HG02798 (cell line): ENCODE results near the gene ADD3.
A peak's percentile ranks its signal among the peaks of the same experiment; 100 is the strongest.
"Not testable (repeated sequence)": the region's sequence is repeated elsewhere in the genome, so short reads cannot be mapped to it uniquely, and the experiment has no call there.

Source experiments
- ATAC-seq: cut with Tn5 transposase; IDR thresholded peaks from one replicate; pipeline ENCODE4 v1.9.1; 2021; ENCODE audit warnings: mild to moderate bottlenecking; ENCODE audit not compliant: unreplicated experiment, poor library complexity

ADD3 gene

DNA sequence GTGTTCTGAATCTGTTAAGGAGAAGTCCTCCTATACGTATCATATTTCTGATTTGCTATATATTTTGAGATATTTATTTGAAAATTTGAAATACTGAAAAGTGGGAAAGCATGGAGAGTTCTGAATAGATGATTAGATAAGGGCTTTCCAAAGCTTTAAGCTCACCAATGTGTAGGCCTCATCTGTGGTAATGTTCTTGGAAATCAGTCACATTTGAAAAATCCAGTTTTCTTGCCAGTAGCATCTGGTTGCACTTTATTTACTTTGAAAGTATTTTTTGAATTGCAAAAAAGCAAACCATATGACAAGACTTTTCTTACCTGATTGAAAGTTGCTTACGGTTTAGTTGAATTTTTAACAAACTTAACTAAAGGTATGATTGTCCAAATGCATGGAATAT, 21.7 kb downstream of the ADD3 start:
- no peak for ATAC-seq

DNA sequence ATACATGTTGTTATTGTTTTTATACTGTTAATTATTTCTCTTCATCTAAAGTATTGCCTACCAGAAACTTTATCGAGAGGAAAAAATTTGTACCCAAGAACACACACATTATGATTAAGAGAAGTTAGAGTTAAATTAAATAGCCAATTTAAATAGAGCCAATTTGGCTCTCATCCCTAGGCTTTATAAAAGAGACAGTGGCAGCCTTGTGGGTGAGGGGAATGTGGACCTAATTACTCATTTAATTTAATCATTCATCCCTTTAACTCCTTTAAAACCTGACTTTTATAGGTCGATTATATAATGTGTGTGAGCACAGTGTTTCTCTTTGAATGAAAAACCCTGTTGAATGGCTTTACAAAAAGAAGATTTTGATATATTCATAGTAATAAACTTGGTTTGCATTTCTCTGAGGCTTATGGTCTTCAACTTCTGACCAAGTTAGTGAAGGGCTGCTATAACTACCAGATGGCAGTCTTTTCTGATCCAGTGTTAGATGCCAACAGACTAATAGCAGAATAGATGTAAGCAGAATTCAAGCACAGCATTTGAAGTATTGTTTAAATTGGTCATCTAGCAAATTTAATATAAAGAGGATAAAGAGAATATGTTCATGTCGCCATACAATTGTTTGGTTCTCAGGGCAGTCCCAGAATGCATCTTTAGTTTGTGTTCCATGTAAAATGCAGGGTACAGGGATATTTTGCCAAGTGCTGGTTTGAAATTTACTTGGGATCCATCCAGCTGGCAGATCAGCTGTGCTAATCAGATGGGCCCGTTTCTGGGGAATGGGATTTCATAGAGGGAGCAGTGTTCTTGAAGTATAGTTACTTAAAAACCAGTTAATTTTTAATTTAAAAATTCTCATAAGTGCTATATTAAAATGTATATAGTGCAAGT, 25.3 kb downstream of the ADD3 start:
- ATAC-seq: no peak

DNA sequence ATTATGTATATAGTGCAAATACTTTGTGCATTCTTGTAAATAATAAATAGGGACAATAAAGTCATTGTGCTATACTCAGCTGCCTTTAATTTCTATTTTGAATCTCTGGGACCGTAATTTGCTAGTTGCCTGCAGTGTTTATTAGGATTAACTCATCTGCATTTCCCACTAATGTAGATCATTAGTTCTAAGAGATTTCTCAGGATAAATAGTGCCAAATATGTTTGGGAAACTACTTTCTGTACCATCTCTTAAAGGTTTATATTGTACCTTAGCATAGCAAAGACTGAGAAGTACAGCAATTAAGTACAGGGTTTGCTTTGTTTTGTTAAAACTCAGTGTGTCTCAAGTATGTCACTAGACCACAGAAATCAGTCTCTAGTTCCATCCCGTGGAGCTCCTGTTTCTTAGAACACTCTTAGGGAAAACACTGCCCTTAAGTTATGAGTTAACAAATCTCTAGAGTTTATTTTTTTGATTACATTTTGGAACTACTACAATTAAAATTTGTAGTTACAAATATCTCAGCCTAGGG, 26.0 kb downstream of the ADD3 start:
- no peak for ATAC-seq

DNA sequence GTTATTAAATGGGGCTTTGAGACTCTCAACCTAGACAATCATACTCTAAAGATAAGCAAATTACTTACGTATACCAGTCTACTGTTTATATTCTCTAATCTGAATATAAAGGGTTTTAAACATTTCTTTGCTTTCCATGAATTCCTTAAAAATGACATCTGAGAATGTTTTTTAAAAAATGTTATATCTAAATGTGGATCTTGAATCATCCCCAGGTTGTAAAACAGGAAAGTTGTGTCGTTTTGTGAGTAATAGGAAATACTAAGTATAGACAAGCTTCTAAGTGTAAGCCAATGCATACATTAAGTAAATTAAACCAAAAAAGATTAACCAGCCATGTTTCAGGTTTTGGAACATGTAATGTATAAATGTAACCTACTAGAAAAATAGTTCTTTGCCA, 26.8 kb downstream of the ADD3 start:
- no peak for ATAC-seq

DNA sequence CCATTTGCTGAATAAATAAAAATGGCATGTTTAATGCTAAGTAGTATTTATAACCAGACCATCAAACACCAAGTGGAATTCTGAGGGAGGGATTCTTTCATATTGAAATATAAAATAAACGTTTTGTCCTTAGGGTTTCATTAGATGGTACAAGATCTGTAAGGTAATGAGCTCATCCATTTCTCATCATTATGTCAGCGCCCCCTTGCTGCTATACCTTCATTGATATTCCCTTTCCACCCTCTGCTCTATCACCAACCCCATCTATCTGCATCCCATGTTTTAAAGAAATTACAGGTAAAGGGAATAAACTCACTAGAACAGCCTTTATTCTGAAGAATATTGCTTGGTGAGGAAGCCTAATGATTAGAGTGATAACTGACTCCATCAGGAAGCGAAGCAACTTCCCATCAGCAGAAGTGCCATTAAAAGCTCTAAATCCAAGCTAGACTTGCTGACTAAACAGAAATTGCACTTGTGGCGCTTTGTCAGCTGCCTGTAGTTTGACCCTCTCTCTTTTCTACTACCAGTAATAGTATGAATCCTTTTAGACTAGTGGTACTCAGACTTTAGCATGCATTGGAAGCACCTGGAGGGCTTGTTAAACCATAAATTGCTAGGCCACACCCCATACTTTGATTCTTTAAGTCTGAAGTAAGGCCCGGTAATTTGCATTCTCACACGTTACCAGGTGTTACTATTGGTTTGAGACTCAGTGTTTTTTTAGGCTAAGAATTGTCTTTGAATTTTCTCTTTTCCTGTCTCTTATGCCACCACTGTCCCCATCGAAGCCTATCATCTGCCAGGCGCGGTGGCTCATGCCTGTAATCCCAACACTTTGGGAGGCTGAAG, 27.5 kb downstream of the ADD3 start:
- ATAC-seq: peak; percentile 64

DNA sequence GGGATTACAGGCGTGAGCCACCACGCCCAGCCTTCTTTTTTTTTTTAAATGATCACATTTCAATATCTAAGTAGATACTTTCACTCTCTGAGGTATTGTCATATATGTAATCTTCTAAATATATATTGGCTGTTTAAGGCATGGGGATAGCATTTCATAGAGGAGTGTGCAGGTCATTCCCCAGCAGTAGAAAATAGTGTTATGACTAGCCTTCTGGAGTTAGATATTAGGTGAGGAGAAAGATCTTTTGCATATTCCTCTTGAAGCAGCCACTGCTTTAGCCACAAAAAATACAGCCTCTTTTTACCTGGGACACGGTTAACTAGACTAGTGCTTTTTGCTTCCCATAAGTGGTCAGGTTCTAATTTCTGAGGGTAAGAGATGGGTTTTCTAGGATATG, 28.9 kb downstream of the ADD3 start:
- peak; percentile 68 for ATAC-seq

DNA sequence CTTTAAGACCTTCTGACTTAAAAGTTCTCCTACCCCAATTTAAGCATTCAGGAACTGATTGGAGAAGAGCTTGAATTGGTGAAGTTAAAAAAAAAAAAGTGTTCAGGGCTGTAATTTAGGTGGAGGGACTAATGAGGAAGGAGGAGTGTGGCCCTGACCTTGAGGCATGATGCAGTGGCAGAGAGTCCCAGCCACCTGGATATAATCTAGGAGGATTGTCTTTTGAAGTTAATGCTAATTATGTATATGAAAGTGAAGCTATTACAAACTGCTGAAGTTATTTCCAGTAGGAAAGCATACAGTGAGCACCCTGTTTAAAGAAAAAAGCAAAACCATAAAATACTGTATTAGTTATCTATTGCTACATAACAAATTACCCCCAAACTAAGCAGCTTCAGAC, 31.5 kb downstream of the ADD3 start:
- no peak for ATAC-seq

DNA sequence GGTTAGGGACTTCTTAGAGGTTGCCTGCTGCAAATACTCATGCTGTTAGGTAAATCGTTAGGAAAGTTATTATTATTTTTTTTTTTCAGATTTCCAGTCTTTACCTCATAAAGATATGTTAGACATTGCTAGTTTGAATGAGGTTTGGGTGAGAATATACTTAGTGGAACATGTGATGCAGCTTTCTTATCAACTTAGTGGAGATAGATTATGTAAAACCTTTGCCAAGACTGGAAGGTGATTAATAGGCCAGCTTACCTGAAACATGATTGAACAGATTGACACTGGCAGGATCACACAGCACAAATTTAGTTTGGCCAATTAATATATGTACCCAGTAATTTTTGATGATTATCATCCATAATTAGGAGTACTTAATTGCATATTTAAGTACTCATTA, 32.3 kb downstream of the ADD3 start:
- ATAC-seq: no peak

DNA sequence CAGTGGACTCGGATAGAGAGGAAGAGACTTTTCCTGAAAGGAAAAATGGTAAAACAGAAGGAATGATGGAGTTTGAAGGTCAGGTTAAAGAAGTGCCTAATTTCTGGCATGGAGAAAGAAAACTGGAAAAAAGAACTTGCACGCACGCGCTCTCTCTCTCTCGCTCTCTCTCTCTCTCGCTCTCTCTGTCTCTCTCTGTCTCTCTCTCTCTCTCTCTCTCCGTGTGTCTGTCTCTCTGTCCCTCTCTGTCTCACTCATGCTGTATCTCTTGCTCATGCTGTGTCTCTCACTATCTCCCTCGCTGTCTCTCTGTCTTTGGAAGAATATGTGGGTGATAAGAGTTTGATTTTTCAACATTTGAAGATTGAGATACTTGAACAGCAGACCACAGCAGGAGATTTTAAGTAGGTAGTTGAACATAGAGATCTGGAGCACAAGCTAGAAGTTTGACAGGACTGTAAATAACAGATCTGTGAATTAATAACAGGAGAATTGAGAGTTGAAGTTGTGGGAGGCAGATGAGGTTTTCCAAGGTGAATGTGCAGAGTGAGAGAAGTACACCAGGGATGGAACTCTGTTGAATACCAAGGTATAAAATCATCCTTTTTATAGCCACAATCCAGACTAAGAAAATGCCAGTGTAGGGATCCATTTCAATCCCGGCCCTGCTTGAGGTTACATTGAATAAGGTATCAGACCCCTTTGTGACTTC, 33.1 kb downstream of the ADD3 start:
- ATAC-seq: no peak

DNA sequence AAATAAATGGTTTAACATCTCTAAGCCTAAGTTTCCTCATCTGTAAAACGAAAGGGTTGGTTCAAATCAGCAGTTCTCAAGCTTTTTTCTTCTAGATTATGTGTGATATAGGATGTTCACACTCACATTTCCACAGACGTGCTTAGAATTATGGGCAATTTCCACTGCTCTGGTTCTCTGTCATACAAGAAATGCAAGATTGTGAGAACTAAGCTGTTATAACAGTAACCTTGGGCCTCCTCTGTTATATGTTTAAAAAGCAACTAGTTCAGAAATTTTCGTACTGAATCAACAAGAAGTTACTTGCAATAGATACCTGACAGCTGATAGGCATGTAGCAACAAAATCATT, 33.7 kb downstream of the ADD3 start:
- no peak for ATAC-seq

DNA sequence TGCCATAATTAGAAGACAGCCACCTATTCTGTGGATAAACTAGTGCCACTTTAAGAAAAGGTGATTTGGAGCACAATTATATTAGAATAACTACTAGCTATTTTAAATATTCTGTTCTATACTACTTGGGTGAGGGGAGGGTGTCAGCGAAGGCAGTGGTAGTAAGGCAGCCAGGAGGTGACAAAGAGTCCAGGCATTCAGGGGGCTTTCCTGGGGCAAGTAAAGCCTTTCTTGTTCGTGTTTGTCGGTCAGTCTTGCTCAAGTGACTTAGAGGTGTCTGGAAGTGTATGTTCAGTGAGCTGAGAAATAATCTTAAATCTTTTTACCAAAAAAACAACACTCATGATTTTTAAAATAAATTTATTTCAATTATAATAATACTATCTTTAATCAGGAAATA, 34.4 kb downstream of the ADD3 start:
- ATAC-seq: no peak

DNA sequence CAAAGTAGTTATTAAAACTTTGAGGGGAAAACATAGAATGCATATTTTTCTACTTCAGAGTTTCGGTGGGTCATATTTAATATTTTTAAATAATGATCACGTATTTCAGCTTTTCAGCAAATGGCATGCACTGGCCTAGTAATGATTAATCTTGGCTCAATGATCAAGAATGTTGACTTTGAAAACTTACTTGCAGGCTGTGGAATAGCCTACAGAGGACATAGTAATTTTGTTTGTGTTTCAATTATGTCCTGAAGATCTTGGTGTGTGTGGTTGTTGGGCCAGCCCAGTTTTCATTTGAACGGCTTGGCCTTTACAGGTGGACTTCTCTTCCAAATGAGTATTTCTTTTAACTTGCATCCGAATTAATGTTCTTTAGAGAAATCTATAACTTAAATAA, 35.1 kb downstream of the ADD3 start:
- ATAC-seq: no peak

DNA sequence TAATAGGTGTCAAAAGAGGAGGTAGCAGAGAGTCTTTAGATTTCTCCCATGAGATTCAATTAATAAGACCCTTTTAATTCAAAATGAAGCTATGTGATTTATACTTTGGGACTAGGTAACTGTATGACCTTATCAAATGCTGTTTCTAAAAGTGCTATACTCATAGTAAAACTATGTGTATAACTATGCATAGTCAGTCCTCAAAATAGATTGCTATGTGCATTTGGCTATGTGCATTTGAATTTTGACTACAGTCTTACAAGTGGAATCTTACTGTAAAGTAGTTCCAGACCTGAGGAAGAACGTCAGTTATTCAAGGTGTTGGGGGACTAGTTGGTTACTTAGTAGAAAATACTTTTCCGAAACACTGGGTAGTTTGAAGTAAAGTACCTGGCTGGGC, 36.9 kb downstream of the ADD3 start:
- ATAC-seq: no peak

DNA sequence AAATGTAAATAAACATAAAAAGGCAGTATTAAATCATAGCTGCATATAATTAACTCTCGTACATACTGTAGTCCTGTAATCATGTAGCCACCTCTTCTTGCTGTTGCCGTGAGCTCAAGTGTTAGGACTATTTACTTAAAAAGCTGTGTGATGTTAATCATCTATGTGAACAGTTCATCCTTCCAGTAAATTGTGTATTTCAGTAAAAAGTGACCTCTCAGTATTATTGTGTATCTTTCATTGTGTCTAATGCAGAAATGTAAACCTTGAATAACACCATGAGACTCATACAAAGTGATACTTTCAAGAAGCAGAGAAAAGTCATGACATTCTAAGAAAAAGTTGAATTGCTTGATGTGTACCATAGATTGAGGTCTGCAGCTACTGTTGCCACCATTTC, 38.0 kb downstream of the ADD3 start:
- ATAC-seq: no peak

DNA sequence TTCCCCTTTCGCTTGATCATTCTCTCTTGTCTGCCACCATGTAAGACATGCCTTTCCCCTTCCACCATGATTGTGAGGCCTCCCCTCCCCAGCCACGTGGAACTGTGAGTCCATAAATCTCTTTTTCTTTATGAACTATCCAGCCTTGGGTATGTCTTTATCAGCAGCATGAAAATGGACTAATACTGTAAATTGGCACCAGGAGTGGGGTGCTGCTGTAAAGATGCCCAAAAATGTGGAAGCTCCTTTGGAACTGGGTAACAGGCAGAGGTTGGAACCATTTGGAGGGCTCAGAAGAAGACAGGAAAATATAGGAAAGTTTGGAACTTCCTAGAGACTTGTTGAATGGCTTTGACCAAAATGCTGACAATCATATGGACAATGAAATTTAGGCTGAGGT, 40.4 kb downstream of the ADD3 start:
- ATAC-seq: not testable (repeated sequence)

DNA sequence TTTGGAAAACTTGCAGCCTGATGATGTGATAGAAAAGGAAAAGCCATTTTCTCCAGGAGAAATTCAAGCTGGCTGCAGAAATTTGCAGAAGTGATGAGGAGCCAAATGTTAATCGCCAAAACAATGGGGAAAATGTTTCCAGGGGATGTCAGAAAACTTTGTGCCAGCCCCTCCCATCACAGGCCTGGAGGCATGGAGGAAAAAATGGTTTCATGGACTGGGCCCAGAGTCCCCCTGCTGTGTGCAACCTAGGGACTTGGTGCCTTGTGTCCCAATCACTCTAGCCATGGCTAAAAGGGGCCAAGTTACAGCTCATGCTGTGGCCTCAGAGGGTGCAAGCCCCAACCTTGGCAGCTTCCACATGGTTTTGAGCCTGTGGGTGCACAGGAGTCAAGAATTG, 41.0 kb downstream of the ADD3 start:
- no peak for ATAC-seq

DNA sequence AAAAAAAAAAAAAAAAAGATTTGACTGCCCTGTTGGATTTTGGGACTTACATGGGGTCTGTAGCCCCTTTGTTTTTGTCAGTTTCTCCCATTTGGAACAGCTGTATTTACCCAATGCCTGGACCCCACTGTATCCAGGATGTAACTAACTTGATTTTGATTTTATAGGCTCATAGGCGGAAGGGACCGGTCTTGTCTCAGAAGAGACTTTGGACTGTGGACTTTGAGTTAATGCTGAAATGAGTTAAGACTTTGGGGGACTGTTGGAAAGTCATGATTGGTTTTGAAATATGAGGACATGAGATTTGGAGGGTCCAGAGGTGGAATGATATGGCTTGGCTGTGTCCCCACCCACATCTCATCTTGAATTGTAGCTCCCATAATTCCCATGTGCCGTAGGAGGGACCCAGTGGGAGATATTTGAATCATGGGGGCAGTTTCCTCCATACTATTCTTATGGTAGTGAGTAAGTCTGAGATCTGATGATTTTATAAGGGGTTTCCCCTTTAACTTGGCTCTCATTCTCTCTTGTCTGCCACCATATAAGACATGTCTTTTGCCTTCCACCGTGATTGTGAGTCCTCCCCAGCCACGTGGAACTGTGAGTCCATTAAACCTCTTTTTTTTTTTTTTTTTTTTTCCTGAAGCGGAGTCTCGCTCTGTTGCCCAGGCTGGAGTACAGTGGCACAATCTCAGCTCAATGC, 42.3 kb downstream of the ADD3 start:
- ATAC-seq: not testable (repeated sequence)

DNA sequence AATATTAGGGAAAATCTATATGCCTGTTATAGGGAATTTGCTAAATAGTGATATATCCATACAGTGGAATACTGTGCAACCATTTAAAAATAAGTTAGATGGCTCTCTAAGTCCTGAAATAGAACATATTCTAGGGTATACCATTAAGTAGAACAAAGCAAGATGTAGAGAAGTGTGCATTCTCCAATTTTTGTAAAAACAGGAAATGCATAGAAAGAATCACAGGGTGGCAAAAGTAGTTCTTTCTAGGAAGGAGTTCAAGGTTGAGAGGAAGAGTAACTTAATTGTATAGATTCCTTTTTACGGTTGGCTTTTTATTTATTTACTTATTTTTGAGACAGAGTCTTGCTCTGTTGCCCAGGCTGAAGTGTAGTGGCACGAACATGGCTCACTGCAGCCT, 43.7 kb downstream of the ADD3 start:
- ATAC-seq: no peak

DNA sequence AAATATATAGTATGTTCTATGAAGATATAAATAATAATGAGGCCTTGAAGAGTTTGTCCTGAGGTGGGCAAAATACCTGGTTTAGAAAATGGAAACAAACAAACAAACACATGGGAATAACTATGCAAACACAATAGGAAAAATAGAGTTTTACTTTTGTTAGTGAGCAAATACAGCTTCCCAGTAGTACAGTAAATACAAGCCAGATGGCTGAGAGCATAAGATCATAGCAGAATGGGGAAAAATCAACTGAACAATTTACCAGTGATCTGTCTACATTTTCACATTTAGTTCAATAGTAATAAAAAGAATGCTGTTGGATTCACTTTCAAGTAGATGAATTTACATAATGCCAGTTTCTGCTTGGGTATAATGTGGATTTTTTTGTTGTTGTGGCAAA, 45.1 kb downstream of the ADD3 start:
- no peak for ATAC-seq

DNA sequence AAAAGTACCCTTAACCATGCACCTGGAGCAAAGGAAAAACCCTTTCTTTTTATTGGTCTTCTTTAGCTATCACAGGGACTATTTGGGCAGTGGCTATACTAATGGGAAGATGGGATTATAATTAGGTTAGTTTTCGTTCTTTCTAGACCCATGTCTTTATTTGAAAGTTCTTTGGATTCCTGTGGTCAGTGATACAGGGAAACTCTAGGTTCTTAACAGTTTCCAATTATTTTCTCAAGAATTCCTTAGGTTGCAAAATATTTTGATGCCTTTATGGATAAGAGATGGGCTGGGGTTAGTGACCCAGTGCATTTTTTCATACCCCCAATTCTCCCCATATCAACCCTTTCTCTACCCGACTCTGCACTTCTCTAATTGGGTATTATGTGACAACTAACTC, 49.0 kb downstream of the ADD3 start:
- ATAC-seq: no peak
